Measurements from ENCODE around the gene IMPA2.

The IMPA2 gene

GRCh38 chr18:12014086-12014485, 32.8 kb downstream of the IMPA2 start:
- no peak for TF ChIP-seq CTCF (conservative IDR thresholded peaks at IDR 0.05; ENCODE audit: low read depth, low read length)
- DNase-seq (ENCODE audit: low read depth): no peak
- H3K4me3 ChIP-seq (ENCODE audit: low read depth, low read length): no peak overlapping the region

GRCh38 chr18:12014521-12015415, 33.5 kb downstream of the IMPA2 start:
- no peak overlapping the region for H3K4me3 ChIP-seq (ENCODE audit: low read depth, low read length)
- no peak for TF ChIP-seq CTCF (conservative IDR thresholded peaks at IDR 0.05; ENCODE audit: low read depth, low read length)
- DNase-seq (ENCODE audit: low read depth): no peak

- TF ChIP-seq CTCF (conservative IDR thresholded peaks at IDR 0.05; ENCODE audit: low read depth, low read length): no peak
- no peak for DNase-seq (ENCODE audit: low read depth)
- no peak overlapping the region for H3K4me3 ChIP-seq (ENCODE audit: low read depth, low read length)
These were observed 34.2 kb downstream of the IMPA2 start for GRCh38 chr18:12015416-12016062.

- no peak for DNase-seq (ENCODE audit: low read depth)
- no peak overlapping the region for H3K4me3 ChIP-seq (ENCODE audit: low read depth, low read length)
- no peak for TF ChIP-seq CTCF (conservative IDR thresholded peaks at IDR 0.05; ENCODE audit: low read depth, low read length)
These were observed 35.8 kb downstream of the IMPA2 start for GRCh38 chr18:12017081-12017480.

GRCh38 chr18:12018861-12019260, 37.6 kb downstream of the IMPA2 start:
- TF ChIP-seq CTCF (conservative IDR thresholded peaks at IDR 0.05; ENCODE audit: low read depth, low read length): no peak
- H3K4me3 ChIP-seq (ENCODE audit: low read depth, low read length): no peak overlapping the region
- DNase-seq (ENCODE audit: low read depth): no peak

- no peak overlapping the region for H3K4me3 ChIP-seq (ENCODE audit: low read depth, low read length)
- TF ChIP-seq CTCF (conservative IDR thresholded peaks at IDR 0.05; ENCODE audit: low read depth, low read length): no peak
- DNase-seq (ENCODE audit: low read depth): no peak
These were observed 39.8 kb downstream of the IMPA2 start for GRCh38 chr18:12021077-12021476.

Measured in choroid plexus epithelial cell (primary cell).